Uterus (tissue), 2 donors: Measurements from ENCODE around the gene DKK1.

Source experiments
- POLR2A ChIP-seq, 2 donors: fragments of 450-650 bp; IDR thresholded peaks; one replicate each; pipeline ENCODE4 v1.6.1; 2016; ENCODE audit warnings: antibody characterized with exemption in 2 of 2, mild to moderate bottlenecking in 1 of 2, moderate library complexity in 1 of 2
- TF ChIP-seq, protein P1 (sequence below), 4 experiments: fragments of 200-600 bp in 2 of 4; fragments of 450-650 bp in 2 of 4; sonication (generic) in 2 of 4; IDR thresholded peaks; one replicate each; pipeline ENCODE4 v1.5.1; 2016 to 2019; ENCODE audit warnings: antibody characterized with exemption in 4 of 4, mild to moderate bottlenecking in 2 of 4, moderate library complexity in 1 of 4

DNA sequence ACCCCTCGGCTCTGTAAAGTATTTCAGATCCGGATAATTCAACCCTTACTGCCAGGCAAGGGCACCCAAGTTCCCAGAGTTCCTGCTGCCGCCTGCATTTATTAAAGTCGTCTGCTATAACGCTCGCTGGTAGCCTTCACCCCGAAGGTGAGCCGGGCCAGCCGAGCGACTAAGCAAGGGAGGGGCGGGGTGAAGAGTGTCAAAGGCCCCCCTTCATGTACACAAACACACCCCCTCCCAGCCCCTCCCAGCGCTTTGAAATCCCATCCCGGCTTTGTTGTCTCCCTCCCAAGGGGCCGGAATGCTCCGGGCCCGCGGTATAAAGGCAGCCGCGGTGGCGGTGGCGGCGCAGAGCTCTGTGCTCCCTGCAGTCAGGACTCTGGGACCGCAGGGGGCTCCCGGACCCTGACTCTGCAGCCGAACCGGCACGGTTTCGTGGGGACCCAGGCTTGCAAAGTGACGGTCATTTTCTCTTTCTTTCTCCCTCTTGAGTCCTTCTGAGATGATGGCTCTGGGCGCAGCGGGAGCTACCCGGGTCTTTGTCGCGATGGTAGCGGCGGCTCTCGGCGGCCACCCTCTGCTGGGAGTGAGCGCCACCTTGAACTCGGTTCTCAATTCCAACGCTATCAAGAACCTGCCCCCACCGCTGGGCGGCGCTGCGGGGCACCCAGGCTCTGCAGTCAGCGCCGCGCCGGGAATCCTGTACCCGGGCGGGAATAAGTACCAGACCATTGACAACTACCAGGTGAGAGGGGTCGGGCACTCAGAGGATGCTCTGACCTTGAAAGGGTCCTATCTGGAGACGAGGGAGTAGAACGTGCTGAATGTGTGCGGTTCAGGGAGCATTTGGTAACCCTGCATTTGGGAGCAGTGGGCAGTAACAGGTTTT is at the start of gene DKK1:
- TF ChIP-seq, protein P1, sequence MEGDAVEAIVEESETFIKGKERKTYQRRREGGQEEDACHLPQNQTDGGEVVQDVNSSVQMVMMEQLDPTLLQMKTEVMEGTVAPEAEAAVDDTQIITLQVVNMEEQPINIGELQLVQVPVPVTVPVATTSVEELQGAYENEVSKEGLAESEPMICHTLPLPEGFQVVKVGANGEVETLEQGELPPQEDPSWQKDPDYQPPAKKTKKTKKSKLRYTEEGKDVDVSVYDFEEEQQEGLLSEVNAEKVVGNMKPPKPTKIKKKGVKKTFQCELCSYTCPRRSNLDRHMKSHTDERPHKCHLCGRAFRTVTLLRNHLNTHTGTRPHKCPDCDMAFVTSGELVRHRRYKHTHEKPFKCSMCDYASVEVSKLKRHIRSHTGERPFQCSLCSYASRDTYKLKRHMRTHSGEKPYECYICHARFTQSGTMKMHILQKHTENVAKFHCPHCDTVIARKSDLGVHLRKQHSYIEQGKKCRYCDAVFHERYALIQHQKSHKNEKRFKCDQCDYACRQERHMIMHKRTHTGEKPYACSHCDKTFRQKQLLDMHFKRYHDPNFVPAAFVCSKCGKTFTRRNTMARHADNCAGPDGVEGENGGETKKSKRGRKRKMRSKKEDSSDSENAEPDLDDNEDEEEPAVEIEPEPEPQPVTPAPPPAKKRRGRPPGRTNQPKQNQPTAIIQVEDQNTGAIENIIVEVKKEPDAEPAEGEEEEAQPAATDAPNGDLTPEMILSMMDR (IDR thresholded peaks at IDR 0.05), result peak in 3 of 4 experiments; percentile 8 to 33 (median 14)
- no peak for TF ChIP-seq POLR2A (IDR thresholded peaks at IDR 0.05)
